CD4-positive, alpha-beta T cell (primary cell): ENCODE measurements around the gene ANKS4B. TPM values are rescaled to one million over a fixed set of nuclear protein-coding genes. Genes with fewer than 3 reads are reported as not detected.
"Not testable (repeated sequence)": the region's sequence is repeated elsewhere in the genome, so short reads cannot be mapped to it uniquely, and the experiment has no call there.

ENCODE experiments used
- ATAC-seq: fragments of 200-7000 bp; cut with Tn5 transposase; one replicate; pipeline ENCODE4 v1.10.0; 2022; ENCODE audit warnings: mild to moderate bottlenecking; ENCODE audit not compliant: poor library complexity
- CTCF ChIA-PET: fragments of 350-600 bp; sonication (Branson Sonifier 250); formaldehyde crosslinking; loops from one replicate; lab custom pipeline; 2021; ENCODE audit warnings: antibody characterized with exemption, inconsistent platforms; lab: Charles Lee
- POLR2A ChIA-PET: fragments of 350-600 bp; sonication (Branson Sonifier 250); formaldehyde crosslinking; loops from one replicate; lab custom pipeline; 2021; ENCODE audit warnings: antibody characterized with exemption, inconsistent platforms; lab: Charles Lee
- DNase-seq, 14 experiments: peaks; one replicate each; pipeline ENCODE4 v3.0.0-alpha.2; 2013 to 2020; ENCODE audit warnings: mixed read lengths in 2 of 14
- H3K27ac ChIP-seq, 2 donors: one replicate each; pipeline versions ENCODE4 v1.5.1 to v1.7.0; 2013; ENCODE audit warnings: low read length in 2 of 2, low read depth in 1 of 2, mild to moderate bottlenecking in 1 of 2
- H3K27me3 ChIP-seq, 2 experiments: 1 replicate in 1 of 2; 2 replicates in 1 of 2; pipeline versions ENCODE4 v1.6.1 to v1.7.0; 2013; ENCODE audit warnings: low read length in 2 of 2, control low read depth in 1 of 2, mild to moderate bottlenecking in 1 of 2, moderate library complexity in 1 of 2; ENCODE audit not compliant: insufficient read depth in 2 of 2, control insufficient read depth in 1 of 2
- H3K36me3 ChIP-seq: one replicate; pipeline ENCODE4 v1.6.1; 2013; ENCODE audit warnings: low read length, control low read depth; ENCODE audit not compliant: insufficient read depth
- H3K4me1 ChIP-seq: one replicate; pipeline ENCODE4 v1.6.1; 2013; ENCODE audit warnings: low read length, control low read depth; ENCODE audit not compliant: insufficient read depth
- H3K4me3 ChIP-seq: one replicate; pipeline ENCODE4 v1.5.1; 2013; ENCODE audit warnings: mild to moderate bottlenecking, low read length, moderate library complexity
- H3K9me3 ChIP-seq, 2 experiments: 1 replicate in 1 of 2; 2 replicates in 1 of 2; pipeline versions ENCODE4 v1.6.1 to v1.7.0; 2013; ENCODE audit warnings: low read length in 2 of 2, mild to moderate bottlenecking in 2 of 2, control low read depth in 1 of 2, moderate library complexity in 1 of 2; ENCODE audit not compliant: control insufficient read depth in 1 of 2, insufficient read depth in 1 of 2
- H3K27ac Mint-ChIP-seq: one replicate; pipeline ENCODE4 v1.8.0; 2020; ENCODE audit warnings: mixed read lengths
- H3K27me3 Mint-ChIP-seq: one replicate; pipeline ENCODE4 v1.8.0; 2021; ENCODE audit warnings: mixed read lengths
- H3K36me3 Mint-ChIP-seq: one replicate; pipeline ENCODE4 v1.8.0; 2021; ENCODE audit warnings: low read depth, mixed read lengths
- H3K4me1 Mint-ChIP-seq: one replicate; pipeline ENCODE4 v1.8.0; 2021; ENCODE audit warnings: low read depth, mixed read lengths
- H3K4me3 Mint-ChIP-seq: one replicate; pipeline ENCODE4 v1.8.0; 2020; ENCODE audit warnings: mild to moderate bottlenecking, mixed read lengths
- H3K9me3 Mint-ChIP-seq: one replicate; pipeline ENCODE4 v1.8.0; 2020; ENCODE audit warnings: mixed read lengths
- intact Hi-C, 2 experiments: fragments of 100-400 bp; cut with DNase I in 1 of 2; cut with micrococcal nuclease in 1 of 2; formaldehyde crosslinking; loops; one replicate each; pipeline versions ENCODE4 v1.15.1 to v1.9.0; 2023 to 2025; cut with DNase I, micrococcal nuclease
- total RNA-seq, 174 experiments: library from RNA in 2 of 174; stranded (reverse) in 2 of 174; gene quantifications; one replicate each; pipeline ENCODE4 v1.2.3 and lab custom pipeline; 2021 to 2026
- TF ChIP-seq, protein P1 (sequence below): fragments of 200-600 bp; IDR thresholded peaks from one replicate; pipeline ENCODE4 v1.8.0; 2022; ENCODE audit warnings: antibody characterized with exemption, mild to moderate bottlenecking

The ANKS4B gene
- total RNA-seq, 2 experiments from 2014 or later, result not detected

DNA sequence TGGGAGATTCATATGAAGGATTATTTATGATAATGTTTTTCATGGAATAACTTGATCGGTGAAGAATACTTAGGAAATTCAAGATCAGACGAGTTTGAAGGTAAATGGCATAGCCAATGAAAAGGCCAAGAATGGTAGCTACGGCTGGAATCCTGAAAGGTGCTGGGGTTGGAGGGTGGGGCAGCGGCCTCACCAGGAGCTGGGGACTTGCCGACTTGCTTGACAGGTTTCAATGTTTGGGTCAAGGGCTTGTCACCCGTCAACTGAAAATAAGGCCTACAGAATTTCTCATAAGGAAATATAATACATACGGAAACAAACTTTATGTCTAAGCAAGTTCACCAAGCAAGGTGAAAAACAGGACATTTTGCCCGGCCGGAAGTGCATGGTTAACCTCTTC, 34.7 kb downstream of the ANKS4B start:
- Histone ChIP-seq H3K9me3 (no peaks in the 10 kb centered on the region), H3K27ac (no peak overlapping the region), H3K4me3 (no peak overlapping the region), H3K4me1 (no peaks in the 10 kb centered on the region), H3K27me3 (no peaks in the 10 kb centered on the region), H3K36me3 (no peaks in the 10 kb centered on the region)
- Mint-ChIP-seq H3K27ac (no peak overlapping the region), H3K36me3 (no peaks in the 10 kb centered on the region), H3K4me1 (no peaks in the 10 kb centered on the region), H3K4me3 (no peak overlapping the region), H3K27me3 (no peaks in the 10 kb centered on the region), H3K9me3 (no peaks in the 10 kb centered on the region)
- no peak for DNase-seq
- TF ChIP-seq, protein P1, sequence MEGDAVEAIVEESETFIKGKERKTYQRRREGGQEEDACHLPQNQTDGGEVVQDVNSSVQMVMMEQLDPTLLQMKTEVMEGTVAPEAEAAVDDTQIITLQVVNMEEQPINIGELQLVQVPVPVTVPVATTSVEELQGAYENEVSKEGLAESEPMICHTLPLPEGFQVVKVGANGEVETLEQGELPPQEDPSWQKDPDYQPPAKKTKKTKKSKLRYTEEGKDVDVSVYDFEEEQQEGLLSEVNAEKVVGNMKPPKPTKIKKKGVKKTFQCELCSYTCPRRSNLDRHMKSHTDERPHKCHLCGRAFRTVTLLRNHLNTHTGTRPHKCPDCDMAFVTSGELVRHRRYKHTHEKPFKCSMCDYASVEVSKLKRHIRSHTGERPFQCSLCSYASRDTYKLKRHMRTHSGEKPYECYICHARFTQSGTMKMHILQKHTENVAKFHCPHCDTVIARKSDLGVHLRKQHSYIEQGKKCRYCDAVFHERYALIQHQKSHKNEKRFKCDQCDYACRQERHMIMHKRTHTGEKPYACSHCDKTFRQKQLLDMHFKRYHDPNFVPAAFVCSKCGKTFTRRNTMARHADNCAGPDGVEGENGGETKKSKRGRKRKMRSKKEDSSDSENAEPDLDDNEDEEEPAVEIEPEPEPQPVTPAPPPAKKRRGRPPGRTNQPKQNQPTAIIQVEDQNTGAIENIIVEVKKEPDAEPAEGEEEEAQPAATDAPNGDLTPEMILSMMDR, result no peak
- no peak for ATAC-seq
- ChIA-PET POLR2A (no interaction called here), CTCF (no interaction called here)
- intact Hi-C loops, result loop anchor here in 1 of 2 experiments (5.0 kb wide), 1 partner anchor 51 kb away; no protein-coding TSS in a partner anchor

DNA sequence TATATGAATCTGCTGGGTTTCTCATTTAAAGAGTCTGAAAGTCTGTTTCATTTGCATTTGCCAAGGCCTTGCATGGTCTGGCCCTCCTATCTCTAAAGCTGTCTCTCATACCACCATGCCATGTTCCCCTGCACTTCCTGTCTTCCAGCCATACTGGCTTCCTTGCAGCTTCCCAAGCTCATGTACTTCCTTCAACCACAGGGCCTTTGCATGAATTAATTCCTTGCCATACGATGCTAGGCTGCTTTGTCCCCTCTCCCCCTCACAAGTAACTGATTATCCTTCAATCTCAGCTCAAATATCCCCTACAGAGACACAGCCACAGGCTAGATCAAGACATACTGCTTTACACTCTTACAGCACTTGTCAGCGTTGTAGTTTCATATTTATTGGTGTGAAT, 38.8 kb downstream of the ANKS4B start:
- H3K4me1 Mint-ChIP-seq, result no peaks in the 10 kb centered on the region
- no peak overlapping the region for H3K27ac ChIP-seq
- intact Hi-C loops, result loop anchor here in 1 of 2 experiments (10.0 kb wide), 1 partner anchor 1423 kb away; no protein-coding TSS in a partner anchor
- peaks cover 35% of the 10 kb centered on the region for H3K27me3 Mint-ChIP-seq
- ChIA-PET POLR2A (no interaction called here), CTCF (no interaction called here)
- H3K27ac Mint-ChIP-seq, result no peak overlapping the region
- no peak overlapping the region for H3K4me3 ChIP-seq
- H3K4me1 ChIP-seq, result no peaks in the 10 kb centered on the region
- no peaks in the 10 kb centered on the region for H3K36me3 Mint-ChIP-seq
- H3K27me3 ChIP-seq, result peaks cover 7 to 19% of the 10 kb centered on the region in 2 experiments
- peaks cover 0 to under 1% of the 10 kb centered on the region in 2 experiments for H3K9me3 ChIP-seq
- no peak for ATAC-seq
- DNase-seq, result no peak
- H3K36me3 ChIP-seq, result no peaks in the 10 kb centered on the region
- no peaks in the 10 kb centered on the region for H3K9me3 Mint-ChIP-seq
- TF ChIP-seq, protein P1, result no peak
- no peak overlapping the region for H3K4me3 Mint-ChIP-seq

DNA sequence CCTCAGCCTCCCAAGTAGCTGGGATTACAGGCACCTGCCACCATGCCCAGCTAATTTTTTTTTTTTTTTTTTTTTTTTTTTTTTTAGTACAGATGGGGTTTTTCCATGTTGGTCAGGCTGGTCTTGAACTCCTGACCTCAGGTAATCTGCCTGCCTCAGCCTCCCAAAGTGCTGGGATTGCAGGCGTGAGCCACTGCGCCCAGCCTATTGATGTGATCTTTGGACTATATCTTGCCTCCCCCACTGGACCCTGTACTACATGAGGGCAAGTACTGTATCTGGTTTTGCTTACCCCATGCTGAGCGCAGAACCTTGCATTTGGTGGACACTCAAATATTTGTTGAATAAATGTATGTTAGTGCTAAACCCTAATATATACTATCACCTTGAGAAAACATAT, 39.3 kb downstream of the ANKS4B start:
- H3K4me1 ChIP-seq, ATAC-seq, H3K9me3 ChIP-seq, H3K36me3 Mint-ChIP-seq, H3K9me3 Mint-ChIP-seq, H3K27ac Mint-ChIP-seq, H3K36me3 ChIP-seq, H3K27ac ChIP-seq, CTCF ChIA-PET, H3K4me1 Mint-ChIP-seq, H3K4me3 ChIP-seq, POLR2A ChIA-PET, H3K4me3 Mint-ChIP-seq, DNase-seq: not testable (repeated sequence)
- H3K27me3 Mint-ChIP-seq, result peaks cover 40% of the 10 kb centered on the region
- intact Hi-C loops, result loop anchor here in 1 of 2 experiments (10.0 kb wide), 1 partner anchor 1422 kb away; no protein-coding TSS in a partner anchor
- peaks cover 12 to 24% of the 10 kb centered on the region in 2 experiments for H3K27me3 ChIP-seq

DNA sequence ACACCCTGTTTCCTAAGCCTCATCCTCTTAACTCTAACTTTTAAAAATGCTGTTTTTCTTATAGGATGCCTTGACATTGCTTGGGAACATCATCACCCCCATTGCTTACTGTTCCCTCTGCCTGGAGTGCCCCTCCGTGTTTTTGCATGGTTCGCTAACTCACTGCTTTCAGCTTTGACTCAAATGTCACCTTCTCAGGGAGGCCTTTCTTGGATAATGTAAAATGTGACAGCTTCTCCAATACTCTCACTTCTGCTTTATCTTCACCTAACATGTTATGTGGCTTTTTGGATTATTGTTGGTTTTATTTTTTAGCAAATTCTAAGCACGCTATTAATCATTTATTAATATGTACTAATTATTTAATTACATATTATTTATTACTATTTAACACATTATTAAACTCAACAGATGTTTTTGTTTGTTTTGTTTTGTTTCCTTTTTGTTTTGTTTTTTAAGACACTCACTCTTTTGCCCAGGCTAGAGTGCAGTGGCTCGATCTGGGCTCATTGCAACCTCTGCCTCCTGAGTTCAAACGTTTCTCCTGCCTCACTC, 40.8 kb downstream of the ANKS4B start:
- H3K4me3 Mint-ChIP-seq, result no peak overlapping the region
- ATAC-seq (no peak), DNase-seq (no peak)
- peaks cover 18 to 39% of the 10 kb centered on the region in 2 experiments for H3K27me3 ChIP-seq
- ChIA-PET POLR2A (no interaction called here), CTCF (no interaction called here)
- intact Hi-C loops, result loop anchor here in 1 of 2 experiments (10.0 kb wide), 1 partner anchor 1421 kb away; no protein-coding TSS in a partner anchor
- H3K9me3 Mint-ChIP-seq, result no peaks in the 10 kb centered on the region
- no peak overlapping the region for H3K27ac Mint-ChIP-seq
- H3K36me3 Mint-ChIP-seq, result no peaks in the 10 kb centered on the region
- H3K9me3 ChIP-seq, result peaks cover 0 to 9% of the 10 kb centered on the region in 2 experiments
- peaks cover 7% of the 10 kb centered on the region for H3K4me1 ChIP-seq
- H3K27ac ChIP-seq, result no peak overlapping the region
- no peaks in the 10 kb centered on the region for H3K4me1 Mint-ChIP-seq
- TF ChIP-seq, protein P1, result no peak
- no peak overlapping the region for H3K4me3 ChIP-seq
- H3K36me3 ChIP-seq, result no peaks in the 10 kb centered on the region
- H3K27me3 Mint-ChIP-seq, result peaks cover 55% of the 10 kb centered on the region
